ENCODE results near the gene GPR171. TPM values are rescaled to one million over a fixed set of nuclear protein-coding genes. Genes with fewer than 3 reads are reported as not detected.

Gene GPR171, protein sequence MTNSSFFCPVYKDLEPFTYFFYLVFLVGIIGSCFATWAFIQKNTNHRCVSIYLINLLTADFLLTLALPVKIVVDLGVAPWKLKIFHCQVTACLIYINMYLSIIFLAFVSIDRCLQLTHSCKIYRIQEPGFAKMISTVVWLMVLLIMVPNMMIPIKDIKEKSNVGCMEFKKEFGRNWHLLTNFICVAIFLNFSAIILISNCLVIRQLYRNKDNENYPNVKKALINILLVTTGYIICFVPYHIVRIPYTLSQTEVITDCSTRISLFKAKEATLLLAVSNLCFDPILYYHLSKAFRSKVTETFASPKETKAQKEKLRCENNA
- total RNA-seq = not detected in 2 replicates

DNA sequence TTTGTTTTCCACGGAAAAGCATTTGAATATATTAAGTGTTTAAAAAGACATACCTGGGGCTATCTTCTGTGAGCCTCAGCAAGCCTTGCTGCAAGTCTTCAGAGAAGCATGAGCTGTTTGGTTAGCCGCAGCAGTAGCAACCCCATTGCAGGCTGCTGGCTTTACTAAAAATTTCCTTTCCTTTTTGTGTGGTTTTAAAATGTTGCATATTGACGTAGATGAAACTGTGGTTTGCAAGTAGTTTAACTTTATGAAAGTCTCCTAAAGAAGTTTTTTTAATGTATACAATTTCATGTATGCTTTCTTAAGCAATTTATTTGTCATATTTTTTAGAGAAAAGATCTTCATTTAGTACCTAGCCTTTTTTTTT, at the start of gene GPR171:
Gene GPR171 (minus strand): TSS at position 166 of the 370 bp plus-strand sequence. CDS start 3,830 bp downstream, outside the sequence.

Other genes with a start within 250 kb of the GPR171 start
- gene CLRN1, start 230.5 kb downstream of the GPR171 start, total RNA-seq = not detected in 2 replicates
- 0.25 and 0.33 TPM in 2 replicates for gene MED12L, start 117.6 kb downstream of the GPR171 start, total RNA-seq
- not detected in 2 replicates for gene P2RY14, start 75.3 kb upstream of the GPR171 start, total RNA-seq
- gene GPR87, start 113.6 kb upstream of the GPR171 start, total RNA-seq = not detected in 2 replicates
- not detected in 2 replicates for gene P2RY13, start 126.3 kb upstream of the GPR171 start, total RNA-seq
- gene P2RY12, start 181.5 kb upstream of the GPR171 start, total RNA-seq = 0.11 and 0.12 TPM in 2 replicates